Suprapubic skin (tissue), 4 donors: ENCODE results near the gene METRNL. TPM values are rescaled to one million over a fixed set of nuclear protein-coding genes. Genes with fewer than 3 reads are reported as not detected.
A peak's percentile ranks its signal among the peaks of the same experiment; 100 is the strongest.
"Not testable (repeated sequence)": the region's sequence is repeated elsewhere in the genome, so short reads cannot be mapped to it uniquely, and the experiment has no call there.

ENCODE experiments used
- DNase-seq, 2 donors: peaks; one replicate each; pipeline ENCODE4 v3.0.0-alpha.2; 2019; ENCODE audit warnings: low spot score in 2 of 2
- H3K27ac ChIP-seq: fragments of 200-600 bp; sonication (generic); one replicate; pipeline ENCODE4 v1.5.1; 2019
- H3K27me3 ChIP-seq: fragments of 200-600 bp; sonication (generic); one replicate; pipeline ENCODE4 v1.5.1; 2019
- H3K36me3 ChIP-seq: fragments of 200-600 bp; sonication (generic); one replicate; pipeline ENCODE4 v1.5.1; 2019
- H3K4me1 ChIP-seq: fragments of 200-600 bp; sonication (generic); one replicate; pipeline ENCODE4 v1.5.1; 2019
- H3K4me3 ChIP-seq: fragments of 200-600 bp; sonication (generic); one replicate; pipeline ENCODE4 v1.5.1; 2019; ENCODE audit warnings: mild to moderate bottlenecking
- H3K9me3 ChIP-seq: fragments of 200-600 bp; sonication (generic); one replicate; pipeline ENCODE4 v1.5.1; 2019
- EP300 ChIP-seq: sonication (generic); formaldehyde crosslinking; IDR thresholded peaks from one replicate; pipeline ENCODE4 v1.6.1; 2017; ENCODE audit warnings: antibody characterized with exemption
- POLR2A ChIP-seq, 2 donors: fragments of 450-650 bp; IDR thresholded peaks; one replicate each; pipeline ENCODE4 v1.6.1; 2017; ENCODE audit warnings: antibody characterized with exemption in 2 of 2, mild to moderate bottlenecking in 2 of 2, moderate library complexity in 2 of 2
- POLR2AphosphoS5 ChIP-seq, 3 donors: sonication (generic); formaldehyde crosslinking; IDR thresholded peaks; one replicate each; pipeline ENCODE4 v1.6.1; 2017; ENCODE audit warnings: antibody characterized with exemption in 3 of 3
- WGBS: methylation state at CpG from one replicate; pipeline ENCODE4 v1.1.5; 2018; 5-methylcytosine and 5-hydroxymethylcytosine counted together
- total RNA-seq, 4 donors: library from RNA; depleted of rRNA; stranded (reverse); fragments of >200 nt; gene quantifications; one replicate each; pipeline ENCODE4 v1.1.0, GENCODE V29; 2016
- TF ChIP-seq, protein P1 (sequence below), 2 donors: fragments of 200-600 bp in 1 of 2; fragments of 450-650 bp in 1 of 2; sonication (generic) in 1 of 2; IDR thresholded peaks; one replicate each; pipeline ENCODE4 v1.5.1; 2016 to 2019; ENCODE audit warnings: antibody characterized with exemption in 2 of 2, mild to moderate bottlenecking in 1 of 2, moderate library complexity in 1 of 2

METRNL gene
- total RNA-seq, 4 donors from 2014 or later, result 59.1 to 222 (median 155) TPM

DNA sequence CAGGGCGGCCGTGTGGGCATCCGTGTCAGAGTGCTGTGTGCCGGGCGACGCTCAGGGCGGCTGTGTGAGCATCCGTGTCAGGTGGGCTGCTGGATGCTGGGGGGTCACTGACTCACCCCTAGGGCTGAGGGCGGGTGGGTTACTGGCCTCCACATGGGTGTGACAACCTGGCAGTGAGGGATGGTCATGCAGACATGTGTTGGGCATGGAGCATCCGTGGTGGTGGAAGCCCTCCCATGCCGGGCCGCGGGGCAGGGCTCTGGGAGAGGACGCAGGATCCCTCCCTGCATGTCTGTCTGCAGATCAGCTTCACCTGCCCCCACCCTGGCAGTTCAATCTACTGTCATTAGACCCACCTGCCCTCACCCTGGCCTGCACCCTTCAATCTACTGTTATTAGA, 56.3 kb downstream of the METRNL start:
- 89% methylated on average over 9 of the region's 14 CpGs for WGBS
- DNase-seq, result peak; percentile 43 to 61

DNA sequence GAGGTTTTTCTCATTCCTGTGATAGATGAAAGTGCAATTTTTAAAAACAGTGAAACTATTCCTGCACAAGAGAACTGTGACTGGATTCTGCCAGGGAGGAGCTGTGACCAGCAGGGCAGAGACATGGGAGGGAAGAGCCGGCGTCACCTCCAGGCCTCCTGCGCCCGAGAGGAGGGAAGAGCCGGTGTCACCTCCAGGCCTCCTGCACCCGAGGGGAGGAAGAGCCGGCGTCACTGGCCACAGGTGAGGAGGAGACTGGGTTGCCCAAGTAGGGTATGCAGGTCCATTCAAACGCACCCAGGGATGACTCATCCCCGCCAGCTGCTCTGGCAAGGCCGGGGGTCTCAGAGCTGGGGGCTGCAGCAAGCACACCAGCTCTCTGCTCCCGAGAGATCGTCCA, 56.7 kb downstream of the METRNL start:
- DNase-seq, result peak; percentile 36 to 60
- TF ChIP-seq EP300, result no peak
- no peak for TF ChIP-seq POLR2A (IDR thresholded peaks at IDR 0.05)
- no peak for TF ChIP-seq POLR2AphosphoS5 (IDR thresholded peaks at IDR 0.05)
- TF ChIP-seq, protein P1, sequence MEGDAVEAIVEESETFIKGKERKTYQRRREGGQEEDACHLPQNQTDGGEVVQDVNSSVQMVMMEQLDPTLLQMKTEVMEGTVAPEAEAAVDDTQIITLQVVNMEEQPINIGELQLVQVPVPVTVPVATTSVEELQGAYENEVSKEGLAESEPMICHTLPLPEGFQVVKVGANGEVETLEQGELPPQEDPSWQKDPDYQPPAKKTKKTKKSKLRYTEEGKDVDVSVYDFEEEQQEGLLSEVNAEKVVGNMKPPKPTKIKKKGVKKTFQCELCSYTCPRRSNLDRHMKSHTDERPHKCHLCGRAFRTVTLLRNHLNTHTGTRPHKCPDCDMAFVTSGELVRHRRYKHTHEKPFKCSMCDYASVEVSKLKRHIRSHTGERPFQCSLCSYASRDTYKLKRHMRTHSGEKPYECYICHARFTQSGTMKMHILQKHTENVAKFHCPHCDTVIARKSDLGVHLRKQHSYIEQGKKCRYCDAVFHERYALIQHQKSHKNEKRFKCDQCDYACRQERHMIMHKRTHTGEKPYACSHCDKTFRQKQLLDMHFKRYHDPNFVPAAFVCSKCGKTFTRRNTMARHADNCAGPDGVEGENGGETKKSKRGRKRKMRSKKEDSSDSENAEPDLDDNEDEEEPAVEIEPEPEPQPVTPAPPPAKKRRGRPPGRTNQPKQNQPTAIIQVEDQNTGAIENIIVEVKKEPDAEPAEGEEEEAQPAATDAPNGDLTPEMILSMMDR (IDR thresholded peaks at IDR 0.05), result no peak
- no peak overlapping the region for H3K4me3 ChIP-seq
- no peaks in the 10 kb centered on the region for H3K9me3 ChIP-seq
- no peak overlapping the region for H3K27ac ChIP-seq
- H3K36me3 ChIP-seq, result no peaks in the 10 kb centered on the region
- H3K4me1 ChIP-seq, result no peaks in the 10 kb centered on the region
- WGBS, result 90% methylated on average over 9 of the region's 13 CpGs
- H3K27me3 ChIP-seq, result peaks cover 9% of the 10 kb centered on the region

More for the DNA sequence above, 56.3 kb downstream of the METRNL start:
- peaks cover 9% of the 10 kb centered on the region for H3K27me3 ChIP-seq
- H3K9me3 ChIP-seq, result no peaks in the 10 kb centered on the region
- H3K27ac ChIP-seq, result no peak overlapping the region
- H3K36me3 ChIP-seq, result no peaks in the 10 kb centered on the region
- TF ChIP-seq POLR2AphosphoS5 (IDR thresholded peaks at IDR 0.05), result no peak
- TF ChIP-seq EP300, result no peak
- TF ChIP-seq, protein P1 (IDR thresholded peaks at IDR 0.05), result no peak
- no peak for TF ChIP-seq POLR2A (IDR thresholded peaks at IDR 0.05)
- no peaks in the 10 kb centered on the region for H3K4me1 ChIP-seq
- H3K4me3 ChIP-seq, result no peak overlapping the region

DNA sequence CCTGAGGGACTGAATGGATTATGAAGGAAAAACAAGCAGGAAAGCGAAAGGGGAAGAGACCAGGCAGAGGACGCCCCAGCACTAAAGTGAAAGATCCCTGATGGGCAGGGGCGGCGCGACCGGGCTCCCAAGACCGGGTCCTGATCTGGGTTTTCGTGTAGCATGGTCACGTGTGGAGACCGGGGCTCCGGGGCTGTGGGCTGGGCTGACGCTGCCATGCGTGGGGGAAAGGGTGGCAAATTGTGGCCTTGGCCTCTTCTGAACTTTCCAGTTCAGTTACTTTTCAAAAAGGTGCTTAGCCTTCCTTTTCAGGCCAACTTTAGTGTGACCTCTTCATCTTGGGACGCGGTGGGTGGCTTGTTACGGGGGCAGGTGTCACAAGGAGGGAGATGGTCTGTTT, 57.5 kb downstream of the METRNL start:
- Histone ChIP-seq H3K27me3 (peaks cover 9% of the 10 kb centered on the region), H3K36me3 (no peaks in the 10 kb centered on the region), H3K9me3 (no peaks in the 10 kb centered on the region), H3K27ac (no peak overlapping the region), H3K4me3 (no peak overlapping the region), H3K4me1 (no peaks in the 10 kb centered on the region)
- WGBS, result 89% methylated on average over 16 of the region's 16 CpGs
- peak; percentile 49 to 50 for DNase-seq
- TF ChIP-seq POLR2A (IDR thresholded peaks at IDR 0.05) (no peak), EP300 (no peak), POLR2AphosphoS5 (IDR thresholded peaks at IDR 0.05) (no peak)
- TF ChIP-seq, protein P1 (IDR thresholded peaks at IDR 0.05), result no peak

DNA sequence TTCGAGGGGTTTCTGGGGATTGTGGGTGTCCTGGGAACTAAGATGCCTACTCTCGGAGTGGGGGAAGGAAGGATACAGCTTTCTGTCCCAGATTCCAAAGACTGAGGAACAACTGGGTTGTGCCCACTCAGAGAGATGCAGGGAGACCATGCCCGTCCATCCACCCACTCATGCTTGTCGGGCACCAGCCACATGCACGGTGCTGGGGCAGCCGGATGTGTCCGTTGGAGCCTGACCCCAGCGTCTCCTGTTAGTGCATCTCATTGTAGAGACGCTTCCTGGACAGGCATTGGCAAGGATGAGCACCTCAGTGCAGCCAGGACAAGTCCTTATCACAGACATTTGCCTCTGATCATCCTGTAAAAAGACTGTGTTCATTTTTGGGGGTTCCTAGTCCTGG, 58.1 kb downstream of the METRNL start:
- TF ChIP-seq POLR2AphosphoS5 (IDR thresholded peaks at IDR 0.05) (no peak), POLR2A (IDR thresholded peaks at IDR 0.05) (no peak), EP300 (no peak)
- TF ChIP-seq, protein P1 (IDR thresholded peaks at IDR 0.05), result no peak
- H3K27ac ChIP-seq, result no peak overlapping the region
- H3K36me3 ChIP-seq, result no peaks in the 10 kb centered on the region
- no peaks in the 10 kb centered on the region for H3K9me3 ChIP-seq
- peaks cover 9% of the 10 kb centered on the region for H3K27me3 ChIP-seq
- peak; percentile 44 to 61 for DNase-seq
- no peaks in the 10 kb centered on the region for H3K4me1 ChIP-seq
- no peak overlapping the region for H3K4me3 ChIP-seq
- 76% methylated on average over 7 of the region's 9 CpGs for WGBS

DNA sequence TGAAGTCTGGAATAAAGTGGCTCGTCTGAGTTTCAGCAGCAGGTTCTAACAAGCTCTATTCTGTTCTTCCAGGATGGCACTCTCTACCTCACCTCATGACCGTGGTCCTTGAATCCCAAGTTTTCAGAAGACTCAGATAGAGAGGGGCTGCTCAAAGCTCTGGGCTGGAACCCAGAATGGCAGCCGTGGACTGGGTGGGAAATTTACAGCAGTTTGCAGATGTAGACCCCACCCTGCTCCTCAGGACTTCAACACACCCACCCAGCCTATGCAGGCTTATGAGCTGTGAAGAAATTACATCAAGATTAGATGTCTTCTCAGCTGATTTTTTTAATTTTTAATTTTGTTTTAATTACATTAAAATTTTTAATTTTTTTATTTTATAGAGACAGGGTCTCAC, 59.4 kb downstream of the METRNL start:
- TF ChIP-seq POLR2A (IDR thresholded peaks at IDR 0.05) (no peak), EP300 (no peak), POLR2AphosphoS5 (IDR thresholded peaks at IDR 0.05) (no peak)
- TF ChIP-seq, protein P1 (IDR thresholded peaks at IDR 0.05), result no peak
- no peak overlapping the region for H3K4me3 ChIP-seq
- WGBS, result 49% methylated on average over 3 of the region's 3 CpGs
- peaks cover 9% of the 10 kb centered on the region for H3K27me3 ChIP-seq
- H3K36me3 ChIP-seq, result no peaks in the 10 kb centered on the region
- H3K27ac ChIP-seq, result no peak overlapping the region
- no peaks in the 10 kb centered on the region for H3K4me1 ChIP-seq
- DNase-seq, result peak in 1 of 2 donors; percentile 59
- H3K9me3 ChIP-seq, result no peaks in the 10 kb centered on the region

DNA sequence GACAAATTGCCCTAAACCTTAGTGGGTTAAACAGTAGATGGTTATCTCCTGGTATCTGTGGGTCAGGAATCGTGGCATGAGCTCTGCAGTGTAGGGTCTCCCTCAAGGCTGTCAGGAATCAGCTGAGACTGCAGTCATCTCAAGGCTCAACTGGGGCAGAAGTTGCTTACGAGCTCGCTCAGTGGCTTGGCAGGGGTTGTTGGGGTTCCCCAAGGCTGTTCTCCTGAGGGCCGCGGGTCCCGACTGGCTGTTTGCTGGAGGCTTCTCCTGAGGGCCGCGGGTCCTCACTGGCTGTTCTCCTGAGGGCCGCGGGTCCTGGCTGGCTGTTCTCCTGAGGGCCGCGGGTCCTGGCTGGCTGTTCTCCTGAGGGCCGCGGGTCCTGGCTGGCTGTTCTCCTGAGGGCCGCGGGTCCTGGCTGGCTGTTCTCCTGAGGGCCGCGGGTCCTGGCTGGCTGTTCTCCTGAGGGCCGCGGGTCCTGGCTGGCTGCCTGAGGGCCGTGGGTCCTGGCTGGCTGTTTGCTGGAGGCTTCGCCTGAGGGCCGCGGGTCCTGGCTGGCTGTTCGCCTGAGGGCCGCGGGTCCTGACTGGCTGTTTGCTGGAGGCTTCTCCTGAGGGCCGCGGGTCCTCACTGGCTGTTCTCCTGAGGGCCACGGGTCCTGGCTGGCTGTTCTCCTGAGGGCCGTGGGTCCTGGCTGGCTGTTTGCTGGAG, 60.3 kb downstream of the METRNL start:
- not testable (repeated sequence) for H3K27me3 ChIP-seq, H3K4me1 ChIP-seq, H3K27ac ChIP-seq, H3K4me3 ChIP-seq, H3K36me3 ChIP-seq, H3K9me3 ChIP-seq
- 79% methylated on average over 7 of the region's 31 CpGs for WGBS
- peak; percentile 43 to 48 for DNase-seq

DNA sequence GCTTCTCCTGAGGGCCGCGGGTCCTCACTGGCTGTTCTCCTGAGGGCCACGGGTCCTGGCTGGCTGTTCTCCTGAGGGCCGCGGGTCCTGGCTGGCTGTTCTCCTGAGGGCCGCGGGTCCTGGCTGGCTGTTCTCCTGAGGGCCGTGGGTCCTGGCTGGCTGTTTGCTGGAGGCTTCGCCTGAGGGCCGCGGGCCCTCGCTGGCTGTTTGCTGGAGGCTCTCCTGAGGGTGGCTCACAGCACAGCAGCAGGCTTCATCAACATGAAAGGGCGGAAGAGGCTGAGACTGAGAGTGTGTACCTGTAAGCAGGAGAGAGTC, 60.8 kb downstream of the METRNL start:
- DNase-seq, result peak in 1 of 2 donors; percentile 28
- H3K27ac ChIP-seq, H3K4me1 ChIP-seq, H3K4me3 ChIP-seq, H3K36me3 ChIP-seq, H3K9me3 ChIP-seq, H3K27me3 ChIP-seq: not testable (repeated sequence)
- WGBS, result 80% methylated on average over 8 of the region's 13 CpGs
